ENCODE results near the gene PSME3.

- TF ChIP-seq CTCF (IDR thresholded peaks at IDR 0.05; ENCODE audit: poor library complexity, severe bottlenecking) (no peak), EZH2 (IDR thresholded peaks at IDR 0.05; ENCODE audit: borderline replicate concordance, insufficient read depth, low read length, poor library complexity, severe bottlenecking) (no peak)
Observed at GRCh38 chr17:42865638-42866094, 32.5 kb downstream of the PSME3 start.

All from neural cell (in vitro differentiated cells).